NOMO-1 treated with DMSO at 0.1 percent for 48 hours (cell line): ENCODE data around the gene ARHGEF5.
"Not testable (repeated sequence)": the region's sequence is repeated elsewhere in the genome, so short reads cannot be mapped to it uniquely, and the experiment has no call there.

Experiments
- DNase-seq: peaks from one replicate; lab custom pipeline; 2025; ENCODE audit not compliant: unreplicated experiment; lab: John Stamatoyannopoulos, UW

Gene ARHGEF5

DNA sequence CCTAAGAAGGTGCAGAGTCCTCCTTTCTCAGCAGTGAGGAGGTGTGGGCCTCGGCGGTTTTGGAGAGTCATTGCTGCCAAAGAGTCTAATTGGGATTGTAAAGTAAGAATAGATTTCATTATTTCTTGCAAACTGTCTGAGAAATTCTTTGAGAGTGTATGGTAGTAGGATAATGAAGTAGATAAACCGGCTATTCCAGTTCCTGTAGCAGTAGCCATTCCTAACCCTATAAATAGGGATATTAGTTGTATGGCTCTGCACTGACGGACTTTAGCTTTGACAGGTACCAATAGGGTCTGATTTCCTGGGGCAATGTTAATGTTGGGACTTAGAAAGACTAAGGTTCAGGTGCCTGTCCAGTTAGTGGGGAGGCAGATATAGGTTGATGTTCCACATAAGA lies 63.7 kb downstream of the ARHGEF5 start:
- DNase-seq = not testable (repeated sequence)

DNA sequence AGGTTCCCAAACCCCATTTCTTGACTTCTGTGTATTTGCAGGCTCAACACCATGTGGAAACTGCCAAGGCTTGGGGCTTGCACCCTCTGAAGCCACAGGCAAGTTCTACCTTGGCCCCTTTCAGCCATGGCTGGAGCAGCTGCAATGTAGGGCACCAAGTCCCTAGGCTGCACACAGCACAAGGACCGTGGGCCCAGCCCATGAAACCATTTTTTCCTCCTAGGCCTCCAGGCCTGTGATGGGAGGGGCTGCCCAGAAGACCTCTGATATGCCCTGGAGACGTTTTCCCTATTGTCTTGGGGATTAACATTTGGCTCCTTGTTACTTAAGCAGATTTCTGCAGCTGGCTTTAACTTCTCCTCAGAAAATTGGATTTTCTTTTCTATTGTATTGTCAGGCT lies 72.3 kb downstream of the ARHGEF5 start:
- DNase-seq = not testable (repeated sequence)

GRCh38 chr7:144428431-144428830 lies 73.2 kb downstream of the ARHGEF5 start:
- DNase-seq = no peak
